HepG2 (cell line): Measurements from ENCODE around the gene MUTYH. TPM values are rescaled to one million over a fixed set of nuclear protein-coding genes. Genes with fewer than 3 reads are reported as not detected.

Experiments
- BRD4 ChIP-seq: sonication (generic); formaldehyde crosslinking; IDR thresholded peaks from 2 replicates; pipeline ENCODE4 v1.4.0; 2020; ENCODE audit warnings: missing genetic modification reagents
- DR1 ChIP-seq: sonication (generic); formaldehyde crosslinking; IDR thresholded peaks from 2 replicates; pipeline ENCODE4 v1.8.0; 2021; ENCODE audit warnings: mild to moderate bottlenecking, missing genetic modification reagents, inconsistent platforms
- GABPA ChIP-seq, 2 experiments: IDR thresholded peaks; 2 replicates each; pipeline ENCODE4 v1.6.1; 2011 to 2016; ENCODE audit warnings: low read depth in 2 of 2, low read length in 1 of 2, missing biosample characterization in 1 of 2, missing genetic modification characterization in 1 of 2
- HOXD1 ChIP-seq: sonication (generic); formaldehyde crosslinking; IDR thresholded peaks from 2 replicates; pipeline ENCODE4 v1.5.0; 2020; ENCODE audit warnings: missing genetic modification reagents
- MAZ ChIP-seq, 2 experiments: sonication (generic) in 1 of 2; formaldehyde crosslinking in 1 of 2; IDR thresholded peaks; 2 replicates each; pipeline versions ENCODE4 v1.5.0 to v1.6.1; 2012 to 2020; ENCODE audit warnings: low read depth in 2 of 2, mild to moderate bottlenecking in 2 of 2, borderline replicate concordance in 1 of 2, improper control_type of control experiment in 1 of 2, low read length in 1 of 2, missing genetic modification reagents in 1 of 2, moderate library complexity in 1 of 2
- MXD4 ChIP-seq: IDR thresholded peaks from 2 replicates; pipeline ENCODE4 v1.6.1; 2016; ENCODE audit warnings: mild to moderate bottlenecking, missing biosample characterization, missing genetic modification reagents
- NR3C1 ChIP-seq: sonication (generic); formaldehyde crosslinking; IDR thresholded peaks from 2 replicates; pipeline ENCODE4 v1.4.0; 2020; ENCODE audit warnings: missing genetic modification reagents
- NRL ChIP-seq: sonication (generic); formaldehyde crosslinking; IDR thresholded peaks from 2 replicates; pipeline ENCODE4 v1.5.0; 2020; ENCODE audit warnings: missing genetic modification reagents, mild to moderate bottlenecking, moderate library complexity, borderline replicate concordance
- RBFOX2 ChIP-seq: fragments of 200-400 bp; formaldehyde crosslinking; IDR thresholded peaks from 2 replicates; pipeline ENCODE4 v1.6.1; 2017; ENCODE audit warnings: low read depth, mild to moderate bottlenecking, low read length
- TEAD2 ChIP-seq: sonication (generic); formaldehyde crosslinking; IDR thresholded peaks from 2 replicates; pipeline ENCODE4 v1.9.0; 2021; ENCODE audit warnings: missing genetic modification reagents
- TFAP4 ChIP-seq: sonication (generic); IDR thresholded peaks from 2 replicates; pipeline ENCODE4 v1.6.1; 2016; ENCODE audit warnings: low read depth, borderline replicate concordance
- ZBTB46 ChIP-seq: sonication (generic); formaldehyde crosslinking; IDR thresholded peaks from 2 replicates; pipeline ENCODE4 v1.4.0; 2020; ENCODE audit warnings: mild to moderate bottlenecking, missing genetic modification reagents, borderline replicate concordance
- ZFP91 ChIP-seq: sonication (generic); formaldehyde crosslinking; IDR thresholded peaks from 2 replicates; pipeline ENCODE4 v1.9.0; 2022; ENCODE audit warnings: missing genetic modification reagents, mild to moderate bottlenecking, borderline replicate concordance
- ZNF263 ChIP-seq: sonication (generic); formaldehyde crosslinking; IDR thresholded peaks from 2 replicates; pipeline ENCODE4 v1.4.0; 2020; ENCODE audit warnings: missing genetic modification reagents
- ZNF543 ChIP-seq: sonication (generic); formaldehyde crosslinking; IDR thresholded peaks from 2 replicates; pipeline ENCODE4 v1.4.0; 2020; ENCODE audit warnings: mild to moderate bottlenecking, missing genetic modification reagents
- ZNF614 ChIP-seq: IDR thresholded peaks from 2 replicates; pipeline ENCODE4 v1.6.1; 2018; ENCODE audit warnings: missing biosample characterization, missing genetic modification reagents, inconsistent platforms, borderline replicate concordance
- ZNF740 ChIP-seq: sonication (generic); formaldehyde crosslinking; IDR thresholded peaks from 2 replicates; pipeline ENCODE4 v1.4.0; 2020; ENCODE audit warnings: missing genetic modification reagents
- ZNF839 ChIP-seq: sonication (generic); formaldehyde crosslinking; IDR thresholded peaks from 2 replicates; pipeline ENCODE4 v1.4.0; 2020; ENCODE audit warnings: missing genetic modification reagents, mild to moderate bottlenecking, borderline replicate concordance
- ZSCAN20 ChIP-seq: sonication (generic); formaldehyde crosslinking; IDR thresholded peaks from 2 replicates; pipeline ENCODE4 v1.4.0; 2020; ENCODE audit warnings: missing genetic modification reagents, mild to moderate bottlenecking, borderline replicate concordance
- ZZZ3 ChIP-seq: sonication (generic); formaldehyde crosslinking; IDR thresholded peaks from 2 replicates; pipeline ENCODE4 v1.4.0; 2020; ENCODE audit warnings: missing genetic modification reagents, mild to moderate bottlenecking, borderline replicate concordance
- polyA plus RNA-seq, 8 experiments: library from polyadenylated mRNA; depleted of rRNA in 3 of 8; stranded (reverse) in 7 of 8; unstranded in 1 of 8; fragments of >200 nt; fragmentation: Illumina TruSeq in 4 of 8; extraction: Trizol in 4 of 8; gene quantifications; 2 replicates each; pipeline versions ENCODE4 v1.2.1 to v1.2.3, GENCODE V29; 2011 to 2016; ENCODE audit warnings: low read depth in 4 of 8, missing spikeins in 1 of 8, mixed read lengths in 1 of 8; ENCODE audit not compliant: insufficient read depth in 1 of 8
- total RNA-seq, 5 experiments: library from RNA; depleted of rRNA; stranded (reverse); fragments of >200 nt; fragmentation: Illumina TruSeq; extraction: Trizol; gene quantifications; 2 replicates each; pipeline ENCODE4 v1.2.3, GENCODE V29; 2016; ENCODE audit warnings: low read depth in 1 of 5

Gene MUTYH
- total and polyA plus RNA-seq, 2 of the 13 experiments (the other 11 are each of a cell fraction or from before 2014, with no cell fraction given), result 16.3 to 17.1 TPM

GRCh38 chr1:45303520-45304310 lies 36.5 kb downstream of the MUTYH start (continued):
- TF ChIP-seq ZFP91 (CRISPR knock-in tag), result peak; percentile 86
- 0 out of 2 replicates have a peak, but pooled peaks have one; percentile 47 for TF ChIP-seq ZNF740
- TF ChIP-seq RBFOX2, result peak; percentile 95
- TF ChIP-seq NRL (CRISPR knock-in tag), result peak; percentile 76
- TF ChIP-seq MXD4, result peak; percentile 49
- TF ChIP-seq ZNF614 (CRISPR knock-in tag), result peak; percentile 68; the same call in 1 of the 2 replicates
- TF ChIP-seq MAZ (IDR thresholded peaks at IDR 0.05; ENCODE audit: borderline replicate concordance, low read depth, low read length), result peak; percentile 68
- TF ChIP-seq MAZ (CRISPR knock-in tag; IDR thresholded peaks at IDR 0.05; ENCODE audit: low read depth), result peak; percentile 77; the same call in 1 of the 2 replicates
- TF ChIP-seq ZSCAN20 (CRISPR knock-in tag), result no peak
- no peak for TF ChIP-seq NR3C1 (CRISPR knock-in tag)
- TF ChIP-seq ZNF263 (CRISPR knock-in tag), result peak; percentile 96
- 0 out of 2 replicates have a peak, but pooled peaks have one; percentile 26 for TF ChIP-seq HOXD1 (CRISPR knock-in tag)
- TF ChIP-seq ZZZ3, result 0 out of 2 replicates have a peak, but pooled peaks have one; percentile 18
- no peak for TF ChIP-seq ZBTB46 (CRISPR knock-in tag)
- peak; percentile 90; the same call in 1 of the 2 replicates for TF ChIP-seq BRD4 (CRISPR knock-in tag)
- TF ChIP-seq ZNF543 (CRISPR knock-in tag), result no peak
- TF ChIP-seq GABPA (IDR thresholded peaks at IDR 0.05; ENCODE audit: low read depth, low read length), result peak; percentile 63
- peak; percentile 89 for TF ChIP-seq GABPA (CRISPR knock-in tag; IDR thresholded peaks at IDR 0.05; ENCODE audit: low read depth)
- TF ChIP-seq TEAD2 (CRISPR knock-in tag), result no peak
- TF ChIP-seq DR1, result no peak
- TF ChIP-seq ZNF839 (CRISPR knock-in tag), result peak; percentile 20; the same call in 1 of the 2 replicates
- peak; percentile 21; the same call in 1 of the 2 replicates for TF ChIP-seq TFAP4
